NCI-H2081 (cell line): ENCODE results near the gene NWD2.

ENCODE experiments used
- DNase-seq, 2 experiments: peaks; one replicate each; lab custom pipeline; 2025; lab: John Stamatoyannopoulos, UW

The NWD2 gene

GRCh38 chr4:37438564-37439279 lies 194.2 kb downstream of the NWD2 start:
- no peak for DNase-seq

DNA sequence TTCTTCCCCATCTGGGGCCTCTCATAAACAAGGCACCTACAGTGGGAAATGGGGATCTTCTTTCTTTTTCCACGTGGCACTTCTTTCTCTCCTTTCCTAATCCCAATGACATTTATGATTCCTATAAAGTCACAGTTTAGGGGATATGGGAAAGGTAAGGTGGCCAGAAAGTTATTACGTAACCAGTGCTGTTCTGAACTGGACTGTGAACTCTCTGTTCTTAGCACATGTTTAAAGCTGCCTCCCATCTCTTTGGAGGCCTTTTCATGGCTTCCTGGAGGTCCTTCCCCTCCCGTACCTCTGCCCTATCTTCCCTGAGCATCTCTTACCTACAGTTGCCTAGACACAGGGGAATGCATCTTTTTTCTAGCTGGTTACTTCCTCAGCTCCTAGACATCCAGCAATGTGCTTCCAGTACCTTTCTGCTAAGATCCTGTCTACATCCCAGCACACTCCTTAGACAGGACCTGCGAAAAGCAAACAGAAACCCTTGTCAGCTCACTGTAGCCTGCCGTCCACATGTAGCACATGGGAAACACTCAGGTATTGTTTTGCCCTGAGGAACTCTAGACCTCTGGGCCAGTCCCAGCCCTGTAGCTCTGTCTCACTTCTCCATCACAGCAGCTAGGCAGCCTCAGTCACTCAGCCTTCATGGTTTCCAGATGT lies 195.4 kb downstream of the NWD2 start:
- DNase-seq = no peak

DNA sequence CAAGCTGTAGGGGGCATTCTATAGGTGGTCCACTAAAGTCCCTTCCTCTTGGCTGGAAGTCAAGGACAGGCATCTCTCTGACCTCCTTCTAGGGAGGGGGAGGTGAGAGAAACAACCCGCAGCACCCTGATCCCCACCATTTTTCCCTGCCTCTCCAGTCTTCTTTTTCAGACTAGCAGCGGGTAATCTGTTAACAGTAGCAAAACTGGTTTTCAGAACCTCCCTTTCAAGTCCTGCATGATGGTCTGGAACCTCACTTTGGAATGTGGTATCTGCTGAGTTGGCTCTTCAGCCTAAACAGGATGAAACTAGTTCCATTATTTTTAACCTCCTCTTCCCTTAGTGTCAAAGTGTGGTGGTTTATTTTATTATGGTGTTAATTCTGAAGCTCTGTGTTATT lies 196.0 kb downstream of the NWD2 start:
- DNase-seq = no peak

GRCh38 chr4:37441231-37442061 lies 196.9 kb downstream of the NWD2 start:
- no peak for DNase-seq

DNA sequence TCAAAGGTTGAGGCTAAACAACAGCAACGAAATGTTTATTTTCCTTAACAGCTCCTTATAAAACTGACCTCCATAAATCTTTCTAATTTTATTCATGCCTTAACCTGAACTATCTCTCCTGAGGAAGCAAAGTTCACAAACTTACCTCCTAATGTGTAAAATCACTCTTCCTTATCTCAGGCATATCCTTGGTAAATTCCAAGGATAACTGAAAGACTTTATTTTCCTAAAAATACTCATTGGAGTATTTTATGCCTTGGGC lies 197.4 kb downstream of the NWD2 start:
- DNase-seq = no peak

DNA sequence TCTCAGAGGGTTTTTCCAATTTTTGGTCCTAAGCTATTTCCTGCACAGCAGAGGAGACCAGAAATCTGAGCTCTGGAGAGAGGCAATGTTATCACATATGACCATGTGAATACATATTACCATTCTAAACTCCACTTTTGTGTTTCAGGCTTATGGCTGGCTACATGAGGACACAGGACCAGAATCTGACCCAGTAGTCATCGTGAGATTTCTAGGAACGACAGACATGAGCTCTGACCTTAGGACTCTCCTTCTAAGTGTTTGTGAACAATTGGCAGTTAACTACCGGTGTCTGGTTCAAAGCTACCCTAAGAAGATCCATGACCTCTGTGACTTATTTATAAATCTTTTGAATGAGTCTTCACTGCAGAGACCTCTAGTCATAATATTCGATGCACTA lies 198.6 kb downstream of the NWD2 start:
- DNase-seq = no peak

DNA sequence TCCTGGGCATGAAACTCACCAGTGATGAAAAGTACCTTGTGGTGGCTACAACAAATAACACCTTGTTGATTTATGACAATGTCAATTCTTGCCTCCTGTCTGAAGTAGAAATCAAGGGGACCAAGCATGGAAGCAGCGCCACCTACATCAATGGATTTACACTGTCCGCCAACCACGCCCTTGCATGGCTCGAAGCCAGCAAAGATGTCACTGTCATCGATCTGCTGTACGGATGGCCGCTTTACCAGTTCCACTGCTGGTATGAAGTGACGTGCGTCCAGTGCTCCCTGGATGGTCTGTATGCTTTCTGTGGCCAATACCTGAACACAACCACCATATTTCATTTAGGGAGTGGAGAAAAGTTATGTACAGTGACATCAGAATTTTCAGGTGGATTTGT lies 200.5 kb downstream of the NWD2 start:
- DNase-seq = no peak

- no peak for DNase-seq
These were observed 201.5 kb downstream of the NWD2 start for GRCh38 chr4:37446016-37446415.

DNA sequence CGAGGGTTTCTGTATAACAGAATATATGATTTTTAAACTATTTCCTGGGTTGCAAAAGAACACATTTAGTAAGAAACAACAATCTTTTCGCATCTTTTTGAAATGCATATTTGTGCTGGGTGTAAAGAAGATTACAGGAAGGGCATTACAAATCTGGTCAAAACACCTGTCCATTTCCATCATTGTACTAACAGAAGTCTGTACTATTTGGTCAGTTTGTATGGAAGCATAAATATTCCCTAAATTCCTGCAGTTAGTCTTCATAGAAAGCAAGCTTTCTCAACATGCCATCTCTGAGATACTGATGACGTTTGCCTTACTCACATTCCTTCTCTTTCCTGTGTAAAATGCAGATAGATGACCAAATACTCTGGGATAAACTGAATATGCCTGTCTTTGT lies 203.3 kb downstream of the NWD2 start:
- no peak for DNase-seq

DNA sequence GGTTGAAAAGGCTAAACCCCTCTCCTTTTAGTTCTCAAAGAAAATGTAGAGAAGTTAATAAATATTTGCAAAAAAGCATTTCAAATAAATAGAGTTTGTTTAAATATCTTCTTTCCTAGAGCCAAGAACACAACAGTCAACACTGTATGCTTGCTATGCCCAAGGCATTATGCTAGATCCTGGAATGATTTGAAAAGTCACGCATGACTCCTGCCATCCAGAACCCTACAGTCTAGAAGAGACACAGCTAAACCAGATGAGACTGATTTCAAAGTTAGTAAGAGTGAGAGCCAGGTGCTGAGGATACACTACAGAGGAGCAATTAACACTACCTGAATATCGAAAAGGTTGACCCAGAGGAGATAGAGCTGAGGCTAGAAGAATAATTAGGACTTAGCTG lies 205.8 kb downstream of the NWD2 start:
- DNase-seq = no peak

DNA sequence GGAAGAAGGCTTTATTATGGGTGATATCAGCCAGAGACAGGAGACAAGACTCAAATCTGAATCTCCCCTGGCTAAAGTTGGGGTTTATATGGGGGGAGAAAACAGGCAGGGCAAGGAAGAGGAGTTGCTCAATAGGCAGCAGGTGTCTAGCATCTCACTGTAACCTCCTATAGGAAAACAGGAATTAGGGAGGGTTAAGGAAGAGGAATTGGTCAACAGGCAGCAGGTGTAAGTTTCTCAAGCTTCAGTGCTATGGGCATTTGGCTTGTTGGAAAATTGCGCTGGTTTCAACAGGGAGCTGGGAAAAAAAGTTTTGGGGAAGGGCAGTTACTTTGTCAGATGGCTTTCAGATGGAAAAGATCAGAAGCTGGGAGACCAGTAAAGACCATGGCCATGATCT lies 206.4 kb downstream of the NWD2 start:
- no peak for DNase-seq

DNA sequence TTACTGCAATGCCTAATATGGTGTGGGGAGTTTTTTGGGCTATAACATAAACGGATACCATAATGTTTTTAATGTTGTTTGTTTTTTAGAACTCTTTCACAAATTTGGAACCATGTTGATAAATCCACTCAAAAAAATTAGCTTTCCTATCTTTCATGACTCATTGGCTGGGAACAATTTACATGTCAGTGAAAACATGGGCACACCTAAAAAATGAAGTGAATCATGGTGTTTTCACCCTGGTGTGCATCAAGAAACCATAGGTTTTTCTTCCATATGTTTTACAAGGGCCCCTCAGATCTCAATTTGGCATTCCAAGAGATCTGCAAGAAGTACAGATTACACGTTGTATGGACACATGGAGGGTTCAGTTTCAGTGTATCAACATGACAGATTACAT lies 207.1 kb downstream of the NWD2 start:
- DNase-seq = no peak

DNA sequence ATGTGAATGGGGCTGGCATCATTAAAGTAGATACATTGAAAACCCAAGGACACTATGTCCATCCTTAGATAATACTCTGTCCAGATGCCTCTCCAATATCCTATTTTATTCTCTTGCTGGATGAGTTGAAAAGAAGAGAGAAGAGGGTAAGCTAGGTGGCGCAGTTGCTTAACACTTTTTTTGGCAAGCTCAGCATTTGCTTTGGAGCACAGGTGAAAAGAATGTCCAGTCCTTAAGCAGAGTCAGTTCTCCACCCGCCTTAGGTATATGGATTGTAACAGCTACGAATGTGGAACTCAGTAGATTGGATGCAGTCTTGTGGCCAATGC lies 208.4 kb downstream of the NWD2 start:
- peak; percentile 79 to 92 for DNase-seq

GRCh38 chr4:37453281-37453998 lies 208.9 kb downstream of the NWD2 start:
- DNase-seq = peak; percentile 57 to 74

- no peak for DNase-seq
These were observed 209.7 kb downstream of the NWD2 start for GRCh38 chr4:37453999-37454800.

- DNase-seq = no peak
These were observed 211.0 kb downstream of the NWD2 start for GRCh38 chr4:37455301-37456131.

GRCh38 chr4:37461801-37462200 lies 217.3 kb downstream of the NWD2 start:
- no peak for DNase-seq

GRCh38 chr4:37463033-37463856 lies 218.7 kb downstream of the NWD2 start:
- no peak for DNase-seq

DNA sequence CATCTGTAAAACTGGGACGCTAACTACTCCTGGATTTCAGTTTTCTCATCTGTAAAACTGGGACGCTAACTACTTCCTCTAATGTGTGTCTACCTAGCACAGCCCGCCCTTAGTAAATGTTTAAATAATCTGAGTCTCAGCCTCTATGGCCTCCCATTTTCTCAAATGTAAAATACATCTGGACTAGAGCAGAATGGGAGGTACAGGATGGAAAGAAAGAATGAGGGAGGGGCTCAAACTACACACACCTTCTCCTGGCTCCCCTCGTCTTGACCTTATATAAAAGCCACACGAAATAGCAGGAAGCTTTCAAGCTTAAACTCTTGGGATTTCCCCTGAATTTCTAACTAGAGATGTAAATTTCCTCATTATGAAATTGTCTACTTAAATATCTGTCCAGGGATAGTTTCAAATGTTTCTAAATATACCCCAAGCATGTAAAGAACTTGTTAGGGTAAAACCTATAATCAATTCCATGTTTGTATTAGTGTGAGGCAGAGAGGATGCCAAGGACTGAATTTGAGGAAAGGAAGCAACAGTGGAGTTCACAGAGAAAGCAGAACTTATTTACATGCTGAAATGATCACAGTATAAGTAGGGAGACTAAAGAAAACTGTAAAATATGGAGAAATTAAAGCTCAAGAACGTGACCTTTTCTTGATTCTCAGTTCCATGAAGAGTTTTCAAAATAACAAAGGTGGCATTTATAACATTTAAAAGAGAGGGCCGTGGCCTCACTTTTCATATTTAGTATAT lies 220.0 kb downstream of the NWD2 start:
- no peak for DNase-seq
